K562 (cell line): Measurements from ENCODE around the gene CATSPER1. TPM values are rescaled to one million over a fixed set of nuclear protein-coding genes. Genes with fewer than 3 reads are reported as not detected.

Experiments used
- FOXK2 ChIP-seq, 2 experiments: fragments of 450-650 bp; IDR thresholded peaks in 1 of 2; conservative IDR thresholded peaks in 1 of 2; 2 replicates each; pipeline ENCODE4 v1.6.1; 2016; ENCODE audit warnings: low read depth in 2 of 2, mild to moderate bottlenecking in 1 of 2
- GATAD2B ChIP-seq: fragments of 450-650 bp; IDR thresholded peaks from 2 replicates; pipeline ENCODE4 v1.6.1; 2017; ENCODE audit warnings: mild to moderate bottlenecking, borderline replicate concordance
- KLF1 ChIP-seq: fragments of 450-650 bp; IDR thresholded peaks from 2 replicates; pipeline ENCODE4 v1.6.1; 2016; ENCODE audit warnings: missing genetic modification characterization, missing compliant biosample characterization
- PML ChIP-seq: IDR thresholded peaks from 2 replicates; pipeline ENCODE4 v1.6.1; 2012; ENCODE audit warnings: low read length, inconsistent platforms
- POLR2B ChIP-seq: fragments of 450-650 bp; IDR thresholded peaks from 2 replicates; pipeline ENCODE4 v1.6.1; 2018; ENCODE audit warnings: low read depth; ENCODE audit not compliant: partially characterized antibody
- RBM14 ChIP-seq: fragments of 200-400 bp; formaldehyde crosslinking; IDR thresholded peaks from 2 replicates; pipeline ENCODE4 v1.6.1; 2018; ENCODE audit warnings: low read depth, mild to moderate bottlenecking, low read length, moderate library complexity, borderline replicate concordance; ENCODE audit not compliant: insufficient read depth
- SMAD1 ChIP-seq: fragments of 150-350 bp; IDR thresholded peaks from 2 replicates; pipeline ENCODE4 v1.6.1; 2014; ENCODE audit warnings: low read length, low read depth; ENCODE audit not compliant: partially characterized antibody
- THRAP3 ChIP-seq: fragments of 450-650 bp; IDR thresholded peaks from 2 replicates; pipeline ENCODE4 v1.6.1; 2016; ENCODE audit warnings: mild to moderate bottlenecking, inconsistent platforms, borderline replicate concordance
- YBX1 ChIP-seq: fragments of 450-650 bp; IDR thresholded peaks from 2 replicates; pipeline ENCODE4 v1.7.1; 2016; ENCODE audit warnings: mild to moderate bottlenecking
- ZNF146 ChIP-seq: IDR thresholded peaks from one replicate; pipeline ENCODE4 v1.6.1; 2018; ENCODE audit warnings: missing compliant biosample characterization; ENCODE audit not compliant: unreplicated experiment
- ZNF253 ChIP-seq: fragments of 250-450 bp; sonication (Bioruptor Pico); conservative IDR thresholded peaks from 2 replicates; pipeline ENCODE4 v1.6.1; 2021; ENCODE audit warnings: mild to moderate bottlenecking
- ZNF717 ChIP-seq: fragments of 250-450 bp; sonication (Bioruptor Pico); IDR thresholded peaks from 2 replicates; pipeline ENCODE4 v1.5.0; 2021
- polyA plus RNA-seq, 8 experiments: library from polyadenylated mRNA; depleted of rRNA in 4 of 8; stranded (reverse) in 5 of 8; unstranded in 3 of 8; fragments of >200 nt; fragmentation: Nextera tagmentation in 2 of 8; fragmentation: Illumina TruSeq in 1 of 8; extraction: Ambion mirVana in 2 of 8; extraction: Trizol in 1 of 8; gene quantifications; 2 replicates each; pipeline versions ENCODE4 v1.2.1 to v1.2.3, GENCODE V29; 2011 to 2014; ENCODE audit warnings: inconsistent platforms in 1 of 8, missing spikeins in 1 of 8
- total RNA-seq, 7 experiments: library from RNA; depleted of rRNA in 6 of 7; stranded (reverse); fragments of >200 nt in 6 of 7; fragmentation: Illumina TruSeq in 2 of 7; extraction: Trizol in 2 of 7; gene quantifications; 2 replicates each; pipeline versions ENCODE4 v1.2.1 to v1.2.3, GENCODE V29; 2011 to 2021; ENCODE audit warnings: low replicate concordance in 1 of 7
- TF ChIP-seq, protein P1 (sequence below), 2 experiments: fragments of 450-650 bp; formaldehyde crosslinking in 1 of 2; IDR thresholded peaks; 2 replicates each; pipeline versions ENCODE4 v1.4.0 to v1.6.1; 2014 to 2020; ENCODE audit warnings: mild to moderate bottlenecking in 2 of 2, borderline replicate concordance in 1 of 2, low read depth in 1 of 2
- TF ChIP-seq, protein P2 (sequence below): fragments of 250-450 bp; sonication (Bioruptor Pico); IDR thresholded peaks from 2 replicates; pipeline ENCODE4 v1.5.0; 2020; ENCODE audit warnings: mild to moderate bottlenecking
- TF ChIP-seq, protein P3 (sequence below): fragments of 450-650 bp; formaldehyde crosslinking; IDR thresholded peaks from 2 replicates; pipeline ENCODE4 v1.4.0; 2020; ENCODE audit warnings: mild to moderate bottlenecking, moderate library complexity

The CATSPER1 gene
- total and polyA plus RNA-seq, 9 of the 15 experiments (the other 6 are each of a cell fraction or from before 2014, with no cell fraction given) = 0.21 to 3.3 (median 0.76) TPM

DNA sequence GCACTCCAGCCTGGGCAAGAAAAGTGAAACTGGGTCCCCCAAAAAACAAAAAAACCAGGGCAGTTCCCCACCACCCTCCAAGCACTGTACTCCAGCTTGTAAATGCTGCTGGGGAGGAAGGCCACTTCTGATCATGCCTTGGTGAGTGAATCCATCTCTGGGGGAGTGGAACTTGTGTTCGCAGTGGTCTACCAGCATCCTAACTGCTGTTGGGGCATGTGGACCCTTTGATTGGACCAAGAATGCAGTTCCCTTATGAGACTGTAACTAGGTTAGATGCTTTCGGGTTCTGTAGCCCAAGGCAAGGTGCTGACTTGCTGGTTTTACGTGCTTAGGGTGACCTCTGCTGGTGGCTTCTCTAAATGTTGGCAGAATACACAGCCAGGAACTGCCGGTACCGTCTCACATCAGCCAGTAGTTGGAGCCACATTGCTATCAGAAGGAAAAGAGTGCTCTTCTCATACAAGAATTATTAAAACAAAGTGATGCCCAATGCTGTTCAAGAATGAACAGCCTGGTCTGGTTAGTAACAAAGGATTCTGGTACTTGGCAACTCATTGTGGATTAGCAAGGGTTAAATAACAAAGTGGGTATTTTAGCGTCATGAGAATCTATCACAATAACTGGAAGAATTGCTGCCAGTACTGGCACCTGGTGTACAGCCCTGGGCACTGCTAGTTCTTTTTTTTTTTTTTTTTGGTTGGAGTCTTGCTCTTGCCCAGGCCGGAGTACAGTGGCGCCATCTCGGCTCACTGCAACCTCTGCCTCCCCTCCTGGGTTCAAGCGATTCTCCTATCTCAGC is 37.3 kb downstream of the CATSPER1 start (continued):
- TF ChIP-seq, protein P1, sequence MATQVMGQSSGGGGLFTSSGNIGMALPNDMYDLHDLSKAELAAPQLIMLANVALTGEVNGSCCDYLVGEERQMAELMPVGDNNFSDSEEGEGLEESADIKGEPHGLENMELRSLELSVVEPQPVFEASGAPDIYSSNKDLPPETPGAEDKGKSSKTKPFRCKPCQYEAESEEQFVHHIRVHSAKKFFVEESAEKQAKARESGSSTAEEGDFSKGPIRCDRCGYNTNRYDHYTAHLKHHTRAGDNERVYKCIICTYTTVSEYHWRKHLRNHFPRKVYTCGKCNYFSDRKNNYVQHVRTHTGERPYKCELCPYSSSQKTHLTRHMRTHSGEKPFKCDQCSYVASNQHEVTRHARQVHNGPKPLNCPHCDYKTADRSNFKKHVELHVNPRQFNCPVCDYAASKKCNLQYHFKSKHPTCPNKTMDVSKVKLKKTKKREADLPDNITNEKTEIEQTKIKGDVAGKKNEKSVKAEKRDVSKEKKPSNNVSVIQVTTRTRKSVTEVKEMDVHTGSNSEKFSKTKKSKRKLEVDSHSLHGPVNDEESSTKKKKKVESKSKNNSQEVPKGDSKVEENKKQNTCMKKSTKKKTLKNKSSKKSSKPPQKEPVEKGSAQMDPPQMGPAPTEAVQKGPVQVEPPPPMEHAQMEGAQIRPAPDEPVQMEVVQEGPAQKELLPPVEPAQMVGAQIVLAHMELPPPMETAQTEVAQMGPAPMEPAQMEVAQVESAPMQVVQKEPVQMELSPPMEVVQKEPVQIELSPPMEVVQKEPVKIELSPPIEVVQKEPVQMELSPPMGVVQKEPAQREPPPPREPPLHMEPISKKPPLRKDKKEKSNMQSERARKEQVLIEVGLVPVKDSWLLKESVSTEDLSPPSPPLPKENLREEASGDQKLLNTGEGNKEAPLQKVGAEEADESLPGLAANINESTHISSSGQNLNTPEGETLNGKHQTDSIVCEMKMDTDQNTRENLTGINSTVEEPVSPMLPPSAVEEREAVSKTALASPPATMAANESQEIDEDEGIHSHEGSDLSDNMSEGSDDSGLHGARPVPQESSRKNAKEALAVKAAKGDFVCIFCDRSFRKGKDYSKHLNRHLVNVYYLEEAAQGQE (IDR thresholded peaks at IDR 0.05; ENCODE audit: borderline replicate concordance) = peak; percentile 96
- TF ChIP-seq, protein P1 (CRISPR knock-in tag; IDR thresholded peaks at IDR 0.05; ENCODE audit: low read depth) = no peak
- TF ChIP-seq, protein P2, sequence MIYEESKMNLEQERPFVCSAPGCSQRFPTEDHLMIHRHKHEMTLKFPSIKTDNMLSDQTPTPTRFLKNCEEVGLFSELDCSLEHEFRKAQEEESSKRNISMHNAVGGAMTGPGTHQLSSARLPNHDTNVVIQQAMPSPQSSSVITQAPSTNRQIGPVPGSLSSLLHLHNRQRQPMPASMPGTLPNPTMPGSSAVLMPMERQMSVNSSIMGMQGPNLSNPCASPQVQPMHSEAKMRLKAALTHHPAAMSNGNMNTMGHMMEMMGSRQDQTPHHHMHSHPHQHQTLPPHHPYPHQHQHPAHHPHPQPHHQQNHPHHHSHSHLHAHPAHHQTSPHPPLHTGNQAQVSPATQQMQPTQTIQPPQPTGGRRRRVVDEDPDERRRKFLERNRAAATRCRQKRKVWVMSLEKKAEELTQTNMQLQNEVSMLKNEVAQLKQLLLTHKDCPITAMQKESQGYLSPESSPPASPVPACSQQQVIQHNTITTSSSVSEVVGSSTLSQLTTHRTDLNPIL (CRISPR knock-in tag) = no peak
- TF ChIP-seq ZNF717 (no peak), ZNF146 (CRISPR knock-in tag) (no peak), FOXK2 (conservative IDR thresholded peaks at IDR 0.05 in 1 of 2, IDR thresholded peaks at IDR 0.05 in 1 of 2; ENCODE audit: low read depth in 2 of 2) (0 out of 4 replicates have a peak, but pooled peaks of 1 of the 2 experiments have one; percentile 26), THRAP3 (no peak), PML (no peak), SMAD1 (no peak), GATAD2B (0 out of 2 replicates have a peak, but pooled peaks have one; percentile 38), KLF1 (tag) (no peak), YBX1 (no peak), POLR2B (no peak), ZNF253 (CRISPR knock-in tag) (no peak), RBM14 (no peak)
- TF ChIP-seq, protein P3, sequence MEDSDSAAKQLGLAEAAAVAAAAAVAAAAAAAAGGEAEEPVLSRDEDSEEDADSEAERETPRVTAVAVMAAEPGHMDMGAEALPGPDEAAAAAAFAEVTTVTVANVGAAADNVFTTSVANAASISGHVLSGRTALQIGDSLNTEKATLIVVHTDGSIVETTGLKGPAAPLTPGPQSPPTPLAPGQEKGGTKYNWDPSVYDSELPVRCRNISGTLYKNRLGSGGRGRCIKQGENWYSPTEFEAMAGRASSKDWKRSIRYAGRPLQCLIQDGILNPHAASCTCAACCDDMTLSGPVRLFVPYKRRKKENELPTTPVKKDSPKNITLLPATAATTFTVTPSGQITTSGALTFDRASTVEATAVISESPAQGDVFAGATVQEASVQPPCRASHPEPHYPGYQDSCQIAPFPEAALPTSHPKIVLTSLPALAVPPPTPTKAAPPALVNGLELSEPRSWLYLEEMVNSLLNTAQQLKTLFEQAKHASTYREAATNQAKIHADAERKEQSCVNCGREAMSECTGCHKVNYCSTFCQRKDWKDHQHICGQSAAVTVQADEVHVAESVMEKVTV (CRISPR knock-in tag) = peak; percentile 97
